Adrenal gland (tissue), 5 donors: ENCODE data around the gene COPB2.

Experiments used
- POLR2A ChIP-seq, 2 donors: fragments of 450-650 bp; IDR thresholded peaks; one replicate each; pipeline ENCODE4 v1.6.1; 2017; ENCODE audit warnings: antibody characterized with exemption in 2 of 2, mild to moderate bottlenecking in 2 of 2, moderate library complexity in 1 of 2
- TF ChIP-seq, protein P1 (sequence below), 6 experiments: fragments of 450-650 bp in 4 of 6; fragments of 200-600 bp in 2 of 6; sonication (generic) in 1 of 6; IDR thresholded peaks; 1 replicate in 5 of 6; 2 replicates in 1 of 6; pipeline versions ENCODE4 v1.5.1 to v1.8.0; 2016 to 2021; ENCODE audit warnings: antibody characterized with exemption in 6 of 6, mild to moderate bottlenecking in 2 of 6, moderate library complexity in 1 of 6
- donor health status: DM: no; HTN: no; CAD: no.

DNA sequence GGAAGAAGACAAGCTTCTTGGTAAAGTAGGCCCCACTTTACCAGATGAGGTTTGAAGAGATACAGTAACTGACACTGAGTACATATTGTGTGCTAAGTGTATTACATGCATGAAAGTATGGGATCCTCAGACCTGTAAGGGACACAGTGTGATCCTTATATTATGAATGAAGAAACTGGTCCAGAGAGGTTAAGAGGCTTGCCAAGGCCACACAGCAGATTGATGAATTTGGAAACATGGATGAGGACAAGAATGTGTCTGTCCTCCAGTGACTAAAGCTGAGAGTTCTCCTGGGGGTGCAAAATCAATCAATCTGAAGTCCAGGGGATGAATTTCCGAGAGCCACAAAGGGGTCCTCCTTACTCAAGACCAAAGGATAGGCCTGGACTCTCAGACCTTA is 77.0 kb downstream of the COPB2 start:
- TF ChIP-seq, protein P1, sequence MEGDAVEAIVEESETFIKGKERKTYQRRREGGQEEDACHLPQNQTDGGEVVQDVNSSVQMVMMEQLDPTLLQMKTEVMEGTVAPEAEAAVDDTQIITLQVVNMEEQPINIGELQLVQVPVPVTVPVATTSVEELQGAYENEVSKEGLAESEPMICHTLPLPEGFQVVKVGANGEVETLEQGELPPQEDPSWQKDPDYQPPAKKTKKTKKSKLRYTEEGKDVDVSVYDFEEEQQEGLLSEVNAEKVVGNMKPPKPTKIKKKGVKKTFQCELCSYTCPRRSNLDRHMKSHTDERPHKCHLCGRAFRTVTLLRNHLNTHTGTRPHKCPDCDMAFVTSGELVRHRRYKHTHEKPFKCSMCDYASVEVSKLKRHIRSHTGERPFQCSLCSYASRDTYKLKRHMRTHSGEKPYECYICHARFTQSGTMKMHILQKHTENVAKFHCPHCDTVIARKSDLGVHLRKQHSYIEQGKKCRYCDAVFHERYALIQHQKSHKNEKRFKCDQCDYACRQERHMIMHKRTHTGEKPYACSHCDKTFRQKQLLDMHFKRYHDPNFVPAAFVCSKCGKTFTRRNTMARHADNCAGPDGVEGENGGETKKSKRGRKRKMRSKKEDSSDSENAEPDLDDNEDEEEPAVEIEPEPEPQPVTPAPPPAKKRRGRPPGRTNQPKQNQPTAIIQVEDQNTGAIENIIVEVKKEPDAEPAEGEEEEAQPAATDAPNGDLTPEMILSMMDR (IDR thresholded peaks at IDR 0.05) = no peak
- no peak for TF ChIP-seq POLR2A (IDR thresholded peaks at IDR 0.05)
